ENCODE measurements around the gene KCNK6. TPM values are rescaled to one million over a fixed set of nuclear protein-coding genes. Genes with fewer than 3 reads are reported as not detected.

KCNK6 gene
- total RNA-seq, 1 experiment from 2014 or later, result 18.3 TPM

GRCh38 chr19:38358071-38358470, 38.4 kb downstream of the KCNK6 start:
- TF ChIP-seq KAT7 (CRISPR knock-in tag; IDR thresholded peaks at IDR 0.05; ENCODE audit: borderline replicate concordance) (no peak), CREM (CRISPR knock-in tag; IDR thresholded peaks at IDR 0.05) (no peak), JUN (CRISPR knock-in tag; IDR thresholded peaks at IDR 0.05) (no peak), MXD4 (CRISPR knock-in tag; IDR thresholded peaks at IDR 0.05; ENCODE audit: borderline replicate concordance) (no peak), NFYB (CRISPR knock-in tag; conservative IDR thresholded peaks at IDR 0.05; ENCODE audit: low read depth) (no peak), E2F5 (CRISPR knock-in tag; IDR thresholded peaks at IDR 0.05) (no peak), HMGA2 (CRISPR knock-in tag; IDR thresholded peaks at IDR 0.05) (no peak), ESRRA (CRISPR knock-in tag; IDR thresholded peaks at IDR 0.05; ENCODE audit: borderline replicate concordance) (no peak), SMAD3 (CRISPR knock-in tag; IDR thresholded peaks at IDR 0.05; ENCODE audit: borderline replicate concordance) (no peak)
- no peak for DNase-seq (ENCODE audit: low spot score)
- no peaks in the 10 kb centered on the region for H3K9me3 Mint-ChIP-seq
- no peak overlapping the region for H3K27ac Mint-ChIP-seq
- no peak overlapping the region for H3K4me3 Mint-ChIP-seq
- H3K4me1 Mint-ChIP-seq, result peaks cover 10% of the 10 kb centered on the region
- no peak for ATAC-seq
- ChIA-PET POLR2A (no interaction called here), CTCF (interaction anchor here (0.6 to 1.1 kb wide), 3 partner anchors 22 to 33 kb away, joined by 3 to 4 read pairs (median 3); partner anchors contain the start of genes CATSPERG and GGN)
- no peaks in the 10 kb centered on the region for H3K36me3 Mint-ChIP-seq
- peaks cover 63% of the 10 kb centered on the region for H3K27me3 Mint-ChIP-seq (ENCODE audit: low read depth)

GRCh38 chr19:38359242-38360021, 39.8 kb downstream of the KCNK6 start:
- H3K27ac Mint-ChIP-seq, result no peak overlapping the region
- ChIA-PET CTCF (interaction anchor here (0.6 to 1.1 kb wide), 4 partner anchors 25 to 217 kb away, joined by 3 to 6 read pairs (median 4); partner anchors contain the start of gene FAM98C), POLR2A (no interaction called here)
- H3K36me3 Mint-ChIP-seq, result no peaks in the 10 kb centered on the region
- H3K27me3 Mint-ChIP-seq (ENCODE audit: low read depth), result peaks cover 67% of the 10 kb centered on the region
- H3K4me1 Mint-ChIP-seq, result peaks cover 10% of the 10 kb centered on the region
- DNase-seq (ENCODE audit: low spot score) (no peak), ATAC-seq (no peak)
- TF ChIP-seq IRF1 (CRISPR knock-in tag; IDR thresholded peaks at IDR 0.05) (no peak), FOXJ3 (CRISPR knock-in tag; IDR thresholded peaks at IDR 0.05; ENCODE audit: borderline replicate concordance) (no peak), ATF2 (CRISPR knock-in tag; IDR thresholded peaks at IDR 0.05; ENCODE audit: borderline replicate concordance, low read depth) (no peak), GRHL2 (CRISPR knock-in tag; IDR thresholded peaks at IDR 0.05; ENCODE audit: insufficient replicate concordance, severe bottlenecking) (no peak)
- 0 out of 2 replicates have a peak overlapping the region, but pooled peaks have one; percentile 14 for H3K4me3 Mint-ChIP-seq
- H3K9me3 Mint-ChIP-seq, result no peaks in the 10 kb centered on the region

GRCh38 chr19:38360351-38360750, 40.7 kb downstream of the KCNK6 start:
- ChIA-PET CTCF (interaction anchor here (1.0 to 2.9 kb wide), 4 partner anchors 14 to 217 kb away, joined by 3 to 19 read pairs (median 4); partner anchors contain the start of genes FAM98C and PSMD8), POLR2A (interaction anchor here (0.5 to 1.1 kb wide), 2 partner anchors 14 to 74 kb away, joined by 3 to 5 read pairs; partner anchors contain the start of gene PSMD8)
- DNase-seq (ENCODE audit: low spot score) (no peak), ATAC-seq (no peak)
- Mint-ChIP-seq H3K9me3 (no peaks in the 10 kb centered on the region), H3K27me3 (ENCODE audit: low read depth) (peaks cover 66% of the 10 kb centered on the region), H3K36me3 (no peaks in the 10 kb centered on the region), H3K27ac (no peak overlapping the region), H3K4me1 (peaks cover 10% of the 10 kb centered on the region), H3K4me3 (peak overlapping the region; percentile 86)
- no peak for TF ChIP-seq NR1H2 (CRISPR knock-in tag; IDR thresholded peaks at IDR 0.05)
- no peak for TF ChIP-seq NFATC4 (CRISPR knock-in tag; IDR thresholded peaks at IDR 0.05)
- TF ChIP-seq SMAD4 (CRISPR knock-in tag; IDR thresholded peaks at IDR 0.05), result no peak
- no peak for TF ChIP-seq SP1 (CRISPR knock-in tag; conservative IDR thresholded peaks at IDR 0.05)
- TF ChIP-seq USF1 (CRISPR knock-in tag; IDR thresholded peaks at IDR 0.05), result no peak
- TF ChIP-seq ARID4B (CRISPR knock-in tag; IDR thresholded peaks at IDR 0.05; ENCODE audit: borderline replicate concordance), result no peak
- TF ChIP-seq ATF1 (CRISPR knock-in tag; IDR thresholded peaks at IDR 0.05), result no peak
- TF ChIP-seq ZNF317 (CRISPR knock-in tag; IDR thresholded peaks at IDR 0.05; ENCODE audit: borderline replicate concordance, low read depth), result no peak

Measured in WTC11 (cell line).